Measurements from ENCODE around the gene SCNM1.

DNA sequence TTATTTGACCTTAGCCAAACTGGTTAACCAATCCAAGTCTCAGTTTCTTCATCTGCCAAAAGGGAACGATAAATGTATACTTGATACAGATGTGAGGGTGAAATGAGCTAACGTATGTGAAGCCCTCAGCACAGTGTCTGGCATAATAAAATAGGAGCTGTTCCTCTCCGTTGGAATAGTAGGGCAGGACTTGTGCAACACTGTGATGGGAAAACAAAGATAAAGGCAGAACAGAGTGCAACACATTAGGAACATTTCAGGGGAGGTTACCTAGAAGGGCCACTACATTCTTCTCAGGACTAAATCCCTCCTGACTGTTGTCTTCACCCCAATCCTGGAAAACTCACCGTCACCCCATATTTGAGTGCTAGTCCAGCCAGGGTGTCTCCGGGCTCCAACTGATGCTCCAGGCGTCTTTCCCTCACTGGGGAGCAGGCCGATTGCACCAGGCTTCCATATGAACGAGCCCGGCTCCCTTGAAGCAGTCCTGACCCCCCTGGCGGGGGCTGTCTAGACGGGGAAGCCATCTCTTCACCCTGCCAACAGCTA, 1.1 kb upstream of the SCNM1 start:
- TF ChIP-seq, protein P1, sequence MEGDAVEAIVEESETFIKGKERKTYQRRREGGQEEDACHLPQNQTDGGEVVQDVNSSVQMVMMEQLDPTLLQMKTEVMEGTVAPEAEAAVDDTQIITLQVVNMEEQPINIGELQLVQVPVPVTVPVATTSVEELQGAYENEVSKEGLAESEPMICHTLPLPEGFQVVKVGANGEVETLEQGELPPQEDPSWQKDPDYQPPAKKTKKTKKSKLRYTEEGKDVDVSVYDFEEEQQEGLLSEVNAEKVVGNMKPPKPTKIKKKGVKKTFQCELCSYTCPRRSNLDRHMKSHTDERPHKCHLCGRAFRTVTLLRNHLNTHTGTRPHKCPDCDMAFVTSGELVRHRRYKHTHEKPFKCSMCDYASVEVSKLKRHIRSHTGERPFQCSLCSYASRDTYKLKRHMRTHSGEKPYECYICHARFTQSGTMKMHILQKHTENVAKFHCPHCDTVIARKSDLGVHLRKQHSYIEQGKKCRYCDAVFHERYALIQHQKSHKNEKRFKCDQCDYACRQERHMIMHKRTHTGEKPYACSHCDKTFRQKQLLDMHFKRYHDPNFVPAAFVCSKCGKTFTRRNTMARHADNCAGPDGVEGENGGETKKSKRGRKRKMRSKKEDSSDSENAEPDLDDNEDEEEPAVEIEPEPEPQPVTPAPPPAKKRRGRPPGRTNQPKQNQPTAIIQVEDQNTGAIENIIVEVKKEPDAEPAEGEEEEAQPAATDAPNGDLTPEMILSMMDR (conservative IDR thresholded peaks at IDR 0.05; ENCODE audit: low read length): no peak
- no peak for TF ChIP-seq EZH2phosphoT487 (IDR thresholded peaks at IDR 0.05; ENCODE audit: borderline replicate concordance, low read depth, low read length)
